Tibial nerve (tissue), 4 donors: ENCODE results near the gene DLX1. TPM values are rescaled to one million over a fixed set of nuclear protein-coding genes. Genes with fewer than 3 reads are reported as not detected.
A peak's percentile ranks its signal among the peaks of the same experiment; 100 is the strongest.

Source experiments
- DNase-seq, 2 donors: peaks; one replicate each; pipeline ENCODE4 v3.0.0-alpha.2; 2019; ENCODE audit warnings: low spot score in 2 of 2
- H3K27ac ChIP-seq, 4 donors: fragments of 200-600 bp; sonication (generic) in 3 of 4; one replicate each; pipeline ENCODE4 v1.5.1; 2017 to 2019; ENCODE audit warnings: mild to moderate bottlenecking in 1 of 4
- H3K27me3 ChIP-seq, 2 donors: fragments of 200-600 bp; sonication (generic) in 1 of 2; one replicate each; pipeline versions ENCODE4 v1.5.1 to v1.6.0; 2017 to 2019
- H3K36me3 ChIP-seq, 3 donors: fragments of 200-600 bp; sonication (generic); one replicate each; pipeline ENCODE4 v1.5.1; 2018 to 2019
- H3K4me1 ChIP-seq, 4 donors: fragments of 200-600 bp; sonication (generic) in 3 of 4; one replicate each; pipeline ENCODE4 v1.5.1; 2017 to 2019
- H3K4me3 ChIP-seq, 4 donors: fragments of 200-600 bp; sonication (generic) in 3 of 4; one replicate each; pipeline ENCODE4 v1.5.1; 2017 to 2019; ENCODE audit warnings: mild to moderate bottlenecking in 1 of 4, moderate library complexity in 1 of 4
- H3K9me3 ChIP-seq, 4 donors: fragments of 200-600 bp; sonication (generic) in 3 of 4; one replicate each; pipeline ENCODE4 v1.5.1; 2017 to 2019
- CTCF ChIP-seq, 5 experiments: fragments of 200-600 bp in 3 of 5; fragments of 450-650 bp in 2 of 5; sonication (generic) in 3 of 5; IDR thresholded peaks; one replicate each; pipeline ENCODE4 v1.5.1; 2016 to 2019; ENCODE audit warnings: antibody characterized with exemption in 5 of 5, mild to moderate bottlenecking in 3 of 5, moderate library complexity in 2 of 5
- EP300 ChIP-seq, 2 donors: sonication (generic); formaldehyde crosslinking; IDR thresholded peaks; one replicate each; pipeline ENCODE4 v1.6.1; 2017; ENCODE audit warnings: antibody characterized with exemption in 2 of 2, mild to moderate bottlenecking in 1 of 2
- POLR2A ChIP-seq, 2 donors: fragments of 450-650 bp; IDR thresholded peaks; one replicate each; pipeline ENCODE4 v1.6.1; 2017; ENCODE audit warnings: antibody characterized with exemption in 2 of 2, mild to moderate bottlenecking in 2 of 2, moderate library complexity in 2 of 2
- WGBS, 2 donors: methylation state at CpG; one replicate each; pipeline ENCODE4 v1.1.5; 2018; 5-methylcytosine and 5-hydroxymethylcytosine counted together
- total RNA-seq, 4 donors: library from RNA; depleted of rRNA; stranded (reverse); fragments of >200 nt; gene quantifications; one replicate each; pipeline ENCODE4 v1.1.0, GENCODE V29; 2016

The DLX1 gene
- total RNA-seq, 4 donors from 2014 or later, result 0.44 TPM; not detected in 3

GRCh38 chr2:172087780-172088244 lies 2.5 kb downstream of the DLX1 start:
- peaks cover 17 to 100% of the 10 kb centered on the region in 2 donors for H3K27me3 ChIP-seq
- no peak for TF ChIP-seq CTCF (IDR thresholded peaks at IDR 0.05)
- no peak for TF ChIP-seq POLR2A (IDR thresholded peaks at IDR 0.05)
- no peak for TF ChIP-seq EP300 (IDR thresholded peaks at IDR 0.05)
- peak overlapping the region in 1 of 4 donors; percentile 2 for H3K4me3 ChIP-seq
- H3K27ac ChIP-seq, result no peak overlapping the region
- no peaks in the 10 kb centered on the region for H3K36me3 ChIP-seq
- 18 to 42% methylated on average over 15 to 23 of the region's 23 CpGs for WGBS, 2 donors
- no peak for DNase-seq
- peaks cover 0 to 57% (median 30%) of the 10 kb centered on the region in 4 donors for H3K4me1 ChIP-seq
- no peaks in the 10 kb centered on the region for H3K9me3 ChIP-seq

- H3K36me3 ChIP-seq, result no peaks in the 10 kb centered on the region
- no peak overlapping the region for H3K27ac ChIP-seq
- DNase-seq, result no peak
- H3K4me3 ChIP-seq, result peak overlapping the region in 1 of 4 donors; percentile 2
- no peaks in the 10 kb centered on the region for H3K9me3 ChIP-seq
- 29 to 36% methylated on average over 34 to 37 of the region's 37 CpGs for WGBS, 2 donors
- peaks cover 0 to 53% (median 30%) of the 10 kb centered on the region in 4 donors for H3K4me1 ChIP-seq
- TF ChIP-seq POLR2A (IDR thresholded peaks at IDR 0.05) (no peak), CTCF (IDR thresholded peaks at IDR 0.05) (no peak), EP300 (IDR thresholded peaks at IDR 0.05) (no peak)
- peaks cover 17 to 100% of the 10 kb centered on the region in 2 donors for H3K27me3 ChIP-seq
These were observed 3.1 kb downstream of the DLX1 start for GRCh38 chr2:172088245-172089004.

GRCh38 chr2:172089005-172089504 lies 3.7 kb downstream of the DLX1 start:
- H3K27ac ChIP-seq, result no peak overlapping the region
- DNase-seq, result no peak
- WGBS, 2 donors, result 47 to 48% methylated on average over 10 of the region's 10 CpGs
- peaks cover 0 to 55% (median 30%) of the 10 kb centered on the region in 4 donors for H3K4me1 ChIP-seq
- TF ChIP-seq CTCF (IDR thresholded peaks at IDR 0.05), result no peak
- TF ChIP-seq EP300 (IDR thresholded peaks at IDR 0.05), result no peak
- TF ChIP-seq POLR2A (IDR thresholded peaks at IDR 0.05), result no peak
- H3K4me3 ChIP-seq, result no peak overlapping the region
- H3K36me3 ChIP-seq, result no peaks in the 10 kb centered on the region
- H3K9me3 ChIP-seq, result no peaks in the 10 kb centered on the region
- H3K27me3 ChIP-seq, result peaks cover 16 to 100% of the 10 kb centered on the region in 2 donors

- TF ChIP-seq CTCF (IDR thresholded peaks at IDR 0.05) (no peak), EP300 (IDR thresholded peaks at IDR 0.05) (no peak), POLR2A (IDR thresholded peaks at IDR 0.05) (no peak)
- Histone ChIP-seq H3K27ac (no peak overlapping the region), H3K4me1 (peaks cover 0 to 55% (median 30%) of the 10 kb centered on the region in 4 donors), H3K4me3 (no peak overlapping the region), H3K27me3 (peaks cover 13 to 100% of the 10 kb centered on the region in 2 donors), H3K9me3 (no peaks in the 10 kb centered on the region), H3K36me3 (no peaks in the 10 kb centered on the region)
- 67 to 77% methylated on average over 7 of the region's 7 CpGs for WGBS, 2 donors
- no peak for DNase-seq
These were observed 4.3 kb downstream of the DLX1 start for GRCh38 chr2:172089633-172090032.
